ENCODE measurements around the gene HOXC12. TPM values are rescaled to one million over a fixed set of nuclear protein-coding genes. Genes with fewer than 3 reads are reported as not detected.
A peak's percentile ranks its signal among the peaks of the same experiment; 100 is the strongest.

HOXC12 gene
- total RNA-seq, 2 donors from 2014 or later: not detected

DNA sequence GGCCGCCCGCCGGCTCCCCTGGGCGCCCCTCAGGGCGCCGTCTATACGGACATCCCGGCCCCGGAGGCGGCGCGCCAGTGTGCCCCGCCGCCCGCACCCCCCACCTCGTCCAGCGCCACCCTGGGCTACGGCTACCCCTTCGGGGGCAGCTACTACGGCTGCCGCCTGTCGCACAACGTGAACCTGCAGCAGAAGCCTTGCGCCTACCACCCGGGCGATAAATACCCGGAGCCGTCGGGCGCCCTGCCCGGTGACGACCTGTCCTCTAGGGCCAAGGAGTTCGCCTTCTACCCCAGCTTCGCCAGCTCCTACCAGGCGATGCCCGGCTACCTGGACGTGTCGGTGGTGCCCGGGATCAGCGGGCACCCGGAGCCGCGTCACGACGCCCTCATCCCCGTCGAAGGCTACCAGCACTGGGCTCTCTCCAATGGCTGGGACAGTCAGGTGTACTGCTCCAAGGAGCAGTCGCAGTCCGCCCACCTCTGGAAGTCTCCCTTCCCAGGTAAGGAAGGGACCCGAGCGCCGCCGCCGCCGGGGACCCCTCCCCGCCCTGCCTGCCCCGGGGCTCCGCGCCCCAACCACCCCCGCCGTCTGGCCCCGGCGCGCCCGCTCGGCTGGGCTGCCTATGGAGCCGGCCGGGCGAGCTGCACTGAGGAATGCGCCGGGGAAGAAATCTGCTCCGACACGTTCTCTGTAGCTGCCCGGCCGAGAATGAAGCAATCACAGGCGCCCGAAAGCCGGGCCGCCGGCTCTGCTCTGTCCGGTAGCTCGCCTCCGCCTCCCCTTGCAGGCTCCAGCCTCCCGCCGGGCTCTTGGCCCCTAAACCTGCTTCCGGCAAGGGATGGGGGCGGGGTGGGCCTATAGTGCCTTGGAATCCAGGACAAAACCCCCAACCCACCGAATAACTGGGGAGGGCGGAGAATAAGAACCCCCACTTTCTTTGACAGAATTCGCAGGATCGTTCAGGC, 15.3 kb upstream of the HOXC12 start:
- ATAC-seq: peak; percentile 65 to 73
- intact Hi-C loops (cut with DNase I): no loop called here
- no peak for DNase-seq

GRCh38 chr12:53940443-53941014, 14.2 kb upstream of the HOXC12 start:
- ATAC-seq (no peak), DNase-seq (no peak)
- intact Hi-C loops (cut with DNase I): no loop called here

DNA sequence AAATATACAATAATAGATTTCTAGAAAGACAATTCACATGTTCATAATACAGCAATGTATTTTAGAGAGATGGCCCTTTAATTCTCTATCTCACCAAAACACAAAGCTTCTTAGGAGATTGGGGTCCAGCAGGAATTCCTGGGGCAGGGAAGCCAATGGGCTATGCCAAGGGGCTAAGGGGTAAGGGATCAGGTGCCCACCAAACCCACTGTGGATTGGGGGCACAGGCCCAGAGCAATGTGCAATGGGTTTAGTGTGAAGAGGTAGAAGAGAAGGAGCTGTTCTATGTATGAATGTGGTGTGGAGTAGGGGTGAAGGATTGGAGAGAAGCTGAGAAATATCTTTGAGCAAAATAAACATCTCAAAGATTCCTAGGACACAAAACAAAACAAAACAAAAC, 13.5 kb upstream of the HOXC12 start:
- ATAC-seq: no peak
- intact Hi-C loops (cut with DNase I): no loop called here

DNA sequence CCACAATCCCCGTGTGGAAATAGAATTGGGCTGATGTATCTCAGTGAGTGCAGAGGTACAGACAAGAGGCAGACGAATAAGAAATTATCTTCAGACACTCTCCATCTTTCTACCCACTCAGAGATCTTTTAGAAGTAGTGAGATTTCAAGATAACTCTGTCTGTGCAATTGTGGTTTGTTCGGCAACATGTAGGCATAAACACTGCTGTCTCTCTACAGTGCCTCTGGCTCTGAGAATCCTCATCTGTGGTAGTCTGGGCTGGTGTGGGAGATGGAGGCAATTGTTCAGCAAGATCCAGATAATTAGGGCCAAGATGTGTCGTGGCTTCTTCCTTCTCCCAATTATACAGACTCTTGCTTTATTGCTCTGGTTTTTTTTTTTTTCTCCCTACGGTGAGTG, 13.0 kb upstream of the HOXC12 start:
- ATAC-seq: no peak

More for the DNA sequence above, 13.5 kb upstream of the HOXC12 start:
- DNase-seq: no peak

GRCh38 chr12:53942467-53942997, 12.2 kb upstream of the HOXC12 start:
- no peak for DNase-seq
- intact Hi-C loops (cut with DNase I): no loop called here
- no peak for ATAC-seq

More for the DNA sequence above, 13.0 kb upstream of the HOXC12 start:
- no peak for DNase-seq
- intact Hi-C loops (cut with DNase I): no loop called here

GRCh38 chr12:53944209-53944608, 10.5 kb upstream of the HOXC12 start:
- intact Hi-C loops (cut with DNase I): no loop called here
- ATAC-seq (no peak), DNase-seq (no peak)

DNA sequence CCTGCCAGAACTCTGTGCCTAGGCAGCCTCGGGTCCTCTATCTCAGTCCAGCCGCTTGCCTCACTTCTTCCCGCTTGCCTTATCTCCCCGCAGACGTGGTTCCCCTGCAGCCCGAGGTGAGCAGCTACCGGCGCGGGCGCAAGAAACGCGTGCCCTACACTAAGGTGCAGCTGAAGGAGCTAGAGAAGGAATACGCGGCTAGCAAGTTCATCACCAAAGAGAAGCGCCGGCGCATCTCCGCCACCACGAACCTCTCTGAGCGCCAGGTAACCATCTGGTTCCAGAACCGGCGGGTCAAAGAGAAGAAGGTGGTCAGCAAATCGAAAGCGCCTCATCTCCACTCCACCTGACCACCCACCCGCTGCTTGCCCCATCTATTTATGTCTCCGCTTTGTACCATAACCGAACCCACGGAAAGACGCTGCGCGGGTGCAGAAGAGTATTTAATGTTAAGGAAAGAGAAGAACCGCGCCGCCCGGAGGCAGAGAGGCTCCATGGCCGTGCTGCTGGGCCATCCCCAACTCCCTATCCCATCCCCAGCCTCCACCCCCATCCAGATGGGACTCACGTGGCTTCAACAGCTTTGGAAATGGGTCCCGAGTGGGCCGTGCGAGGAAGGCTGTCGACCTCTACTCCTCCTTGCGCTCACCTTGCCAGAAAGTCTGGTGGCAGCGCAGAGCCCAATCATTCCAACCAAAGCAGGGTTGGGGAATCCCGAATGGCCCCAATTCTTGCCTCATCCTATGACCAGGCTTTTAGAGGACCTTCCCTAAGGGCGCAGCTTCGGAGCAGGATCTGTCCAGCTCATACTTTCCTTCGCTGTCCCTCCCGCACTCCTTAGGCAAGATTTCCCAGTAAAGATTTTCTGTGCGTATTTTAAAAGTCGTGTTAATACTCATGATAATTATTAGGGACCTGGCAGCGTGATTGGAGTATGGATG, 9.5 kb upstream of the HOXC12 start:
- ATAC-seq (no peak), DNase-seq (no peak)
- intact Hi-C loops (cut with DNase I): no loop called here

DNA sequence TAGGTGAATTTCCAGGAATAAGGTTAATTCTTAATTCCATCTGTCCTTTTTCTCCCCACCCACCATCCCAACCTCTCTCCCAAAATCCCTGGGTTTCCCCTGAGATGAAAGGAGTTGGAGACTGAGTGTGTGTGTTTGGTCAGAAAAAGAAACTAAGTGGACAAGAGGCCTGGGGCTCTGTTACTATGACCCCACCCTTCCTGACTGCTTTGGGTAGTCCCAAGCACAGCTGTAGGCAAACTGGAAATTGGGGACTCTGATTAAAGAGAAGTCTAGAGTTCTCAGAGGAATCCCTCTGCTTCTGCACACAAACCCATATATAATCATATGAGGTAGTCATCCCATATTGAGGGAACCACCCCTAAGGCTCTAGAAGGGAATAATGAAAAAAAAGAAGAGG, 7.0 kb upstream of the HOXC12 start:
- intact Hi-C loops (cut with DNase I): no loop called here
- ATAC-seq: no peak
- no peak for DNase-seq

DNA sequence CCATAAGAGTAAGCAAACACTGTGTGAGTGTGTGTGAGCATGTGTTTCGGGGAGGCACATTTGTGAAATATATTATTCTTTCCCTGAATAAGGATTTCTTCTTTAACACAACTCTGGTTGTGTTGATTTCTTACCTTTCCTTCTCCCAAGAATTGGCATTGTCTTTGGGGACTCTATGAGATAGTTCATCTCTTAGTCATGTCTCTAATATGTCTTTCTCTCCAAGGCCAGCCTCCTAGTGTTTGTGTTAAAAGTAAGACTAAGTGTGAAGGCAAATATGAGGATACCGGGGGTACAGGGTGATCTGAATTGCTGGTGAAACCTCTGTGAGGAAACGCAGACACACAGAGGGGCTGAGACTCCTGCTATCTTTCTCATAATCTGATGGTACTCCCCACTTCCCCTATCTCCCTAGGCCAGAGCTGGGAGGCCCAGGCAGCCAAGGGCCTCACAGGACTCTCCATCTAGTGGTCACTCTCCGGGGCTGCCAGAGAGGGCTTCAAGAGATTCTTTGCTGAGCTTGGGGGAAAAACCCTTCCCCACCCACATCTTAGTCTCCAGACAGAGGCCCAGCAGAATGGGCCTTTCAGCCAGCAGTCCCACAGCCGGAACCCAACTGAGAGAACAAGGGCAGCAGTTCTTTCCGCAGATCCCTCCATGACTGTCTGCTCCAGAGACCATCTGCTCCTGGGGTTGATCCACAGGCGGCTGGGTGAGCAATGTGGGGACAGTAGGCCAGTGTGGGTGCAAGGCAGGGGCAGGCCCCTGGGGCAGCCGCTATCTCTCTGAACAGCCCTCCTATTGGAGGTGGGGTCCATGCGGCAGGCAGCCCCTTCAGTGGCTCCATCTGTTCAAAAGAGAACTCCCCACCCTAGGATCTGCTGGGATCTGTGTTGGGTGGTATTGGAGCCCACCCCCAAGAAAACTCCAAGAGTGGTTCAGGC, 5.8 kb upstream of the HOXC12 start:
- DNase-seq: no peak
- ATAC-seq: no peak
- intact Hi-C loops (cut with DNase I): no loop called here

- DNase-seq (no peak), ATAC-seq (no peak)
- intact Hi-C loops (cut with DNase I): no loop called here
These were observed 4.9 kb upstream of the HOXC12 start for GRCh38 chr12:53949631-53950436.

GRCh38 chr12:53950437-53950773, 4.3 kb upstream of the HOXC12 start:
- DNase-seq (no peak), ATAC-seq (no peak)
- intact Hi-C loops (cut with DNase I): no loop called here

- DNase-seq (no peak), ATAC-seq (no peak)
- intact Hi-C loops (cut with DNase I): no loop called here
These were observed 3.7 kb upstream of the HOXC12 start for GRCh38 chr12:53950789-53951576.

DNA sequence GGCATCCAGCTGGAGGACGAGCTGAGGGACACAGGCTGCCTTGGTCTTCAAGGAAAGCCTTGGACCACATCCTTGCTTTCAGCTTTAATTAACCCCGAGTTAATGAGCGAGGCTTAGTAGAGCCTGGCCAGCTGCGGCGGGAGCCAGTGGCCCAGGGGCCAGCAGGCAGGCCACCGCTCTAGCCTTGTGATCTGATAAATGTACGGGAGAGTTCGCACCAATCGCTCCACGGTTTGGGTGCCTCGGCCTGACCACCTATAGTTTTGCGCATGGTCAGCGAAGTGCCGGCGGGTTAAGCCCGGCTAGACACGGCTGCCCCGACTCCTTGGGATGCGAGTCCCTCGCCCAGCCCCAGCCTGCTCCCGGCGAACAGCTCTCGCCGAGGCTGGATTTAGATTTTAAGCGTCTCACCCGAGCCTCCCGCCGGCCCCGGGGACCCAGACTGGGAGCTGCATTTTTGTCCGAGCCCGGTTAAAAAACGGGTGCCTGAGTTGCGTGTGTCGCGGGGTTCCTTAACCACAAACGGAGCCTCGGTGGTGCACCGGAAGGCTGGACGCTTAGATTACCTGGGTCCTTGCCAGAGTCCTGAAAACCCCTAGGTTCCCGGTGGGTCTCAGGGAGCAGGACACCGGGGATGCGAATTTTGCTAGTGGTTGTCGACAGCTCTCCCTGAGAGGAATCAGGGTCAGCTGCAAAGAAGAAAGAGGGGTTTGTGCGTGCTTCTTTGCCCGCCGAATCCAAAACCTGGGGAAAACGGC, 2.9 kb upstream of the HOXC12 start:
- intact Hi-C loops (cut with DNase I): no loop called here
- DNase-seq (no peak), ATAC-seq (no peak)

DNA sequence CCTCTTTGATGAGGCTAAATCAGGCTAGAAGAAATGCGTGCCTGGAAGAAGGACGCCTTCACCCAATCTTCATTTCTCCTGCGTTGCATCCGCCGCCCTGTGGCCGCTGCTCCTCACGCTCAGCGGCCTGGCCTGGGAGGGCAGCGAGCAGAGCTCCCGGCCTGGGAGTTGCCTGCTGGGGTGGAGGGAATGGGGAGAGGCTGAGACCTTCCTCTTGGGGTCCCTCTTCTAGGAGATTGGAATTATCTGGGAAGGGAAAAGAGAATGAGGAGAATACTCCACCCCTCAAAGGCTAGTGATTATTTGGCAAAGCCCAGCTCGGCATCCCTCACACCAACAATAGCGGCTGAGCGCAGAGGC, 2.4 kb upstream of the HOXC12 start:
- ATAC-seq: no peak
- intact Hi-C loops (cut with DNase I): no loop called here

GRCh38 chr12:53952871-53953734, 1.6 kb upstream of the HOXC12 start:
- no peak for ATAC-seq
- intact Hi-C loops (cut with DNase I): no loop called here

More for the DNA sequence above, 2.4 kb upstream of the HOXC12 start:
- no peak for DNase-seq

More at GRCh38 chr12:53952871-53953734, 1.6 kb upstream of the HOXC12 start:
- no peak for DNase-seq

Data from left cardiac atrium (tissue), 4 donors.